H1 (cell line): ENCODE results near the gene SHLD1. TPM values are rescaled to one million over a fixed set of nuclear protein-coding genes. Genes with fewer than 3 reads are reported as not detected.

ENCODE experiments used
- GTF2F1 ChIP-seq: IDR thresholded peaks from 2 replicates; pipeline ENCODE4 v1.6.1; 2012; ENCODE audit warnings: low read depth, low read length, improper control_type of control experiment, borderline replicate concordance
- RNF2 ChIP-seq: fragments of 200-900, 300-1000 bp; sonication (generic); IDR thresholded peaks from 2 replicates; pipeline ENCODE4 v1.7.1; 2016; ENCODE audit warnings: borderline replicate concordance, low read depth, mild to moderate bottlenecking, antibody characterized with exemption, low read length; ENCODE audit not compliant: poor library complexity, severe bottlenecking; ENCODE audit errors: missing control alignments
- TAF7 ChIP-seq: optimal IDR thresholded peaks from 2 replicates; pipeline ENCODE3; 2011; ENCODE audit warnings: low read depth, mild to moderate bottlenecking, inconsistent platforms, low read length, moderate library complexity, borderline replicate concordance
- polyA plus RNA-seq, 7 experiments: library from polyadenylated mRNA; depleted of rRNA in 3 of 7; stranded (reverse) in 5 of 7; unstranded in 2 of 7; fragments of >200 nt in 5 of 7; fragments of 200-250 nt in 2 of 7; gene quantifications; 1 replicate in 5 of 7; 2 replicates in 1 of 7; 4 replicates in 1 of 7; pipeline versions ENCODE4 v1.2.1 to v1.2.3, GENCODE V29; 2011 to 2013; ENCODE audit warnings: missing spikeins in 2 of 7, mixed read lengths in 2 of 7
- total RNA-seq: library from RNA; stranded (reverse); fragmentation: NEBNext Ultra II Directional; extraction: Animal tissue kit (Norgen Biotek cat#: 25700); gene quantifications from 2 replicates; pipeline ENCODE4 v1.2.1, GENCODE V29; 2021
- TF ChIP-seq, protein P1 (sequence below): IDR thresholded peaks from 2 replicates; pipeline ENCODE4 v1.6.1; 2011; ENCODE audit warnings: low read depth, mild to moderate bottlenecking, low read length; ENCODE audit not compliant: insufficient read depth

Gene SHLD1
- total and polyA plus RNA-seq, 2 of the 8 experiments (the other 6 are each of a cell fraction or from before 2014, with no cell fraction given): 4.2 to 6.5 TPM

DNA sequence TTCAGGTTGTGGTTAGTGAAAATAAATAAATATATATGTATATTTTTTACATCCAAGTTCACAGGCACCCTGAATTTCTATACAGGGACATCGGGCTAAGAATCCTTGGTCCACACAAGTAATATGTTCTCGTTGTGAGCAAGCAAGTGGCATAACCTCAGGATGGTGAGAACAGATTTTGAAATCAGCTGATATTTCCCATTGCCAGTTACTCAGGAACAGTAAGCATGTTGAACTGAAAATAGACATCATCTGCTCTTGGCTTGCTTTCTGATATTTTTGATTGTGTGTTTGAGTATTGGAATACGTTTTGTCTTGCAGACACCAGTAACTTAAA lies 112.5 kb downstream of the SHLD1 start (continued):
- TF ChIP-seq RNF2: no peak
- no peak for TF ChIP-seq GTF2F1
- TF ChIP-seq, protein P1, sequence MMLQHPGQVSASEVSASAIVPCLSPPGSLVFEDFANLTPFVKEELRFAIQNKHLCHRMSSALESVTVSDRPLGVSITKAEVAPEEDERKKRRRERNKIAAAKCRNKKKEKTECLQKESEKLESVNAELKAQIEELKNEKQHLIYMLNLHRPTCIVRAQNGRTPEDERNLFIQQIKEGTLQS: no peak
- TF ChIP-seq TAF7: no peak
